IMR-90 (cell line): ENCODE data around the gene C1R. TPM values are rescaled to one million over a fixed set of nuclear protein-coding genes. Genes with fewer than 3 reads are reported as not detected.

Source experiments
- ATAC-seq: fragments of 200-7000 bp; cut with Tn5 transposase; 2 replicates; pipeline ENCODE4 v1.9.1; 2020; ENCODE audit warnings: low read depth, mild to moderate bottlenecking, moderate library complexity
- BruUV-seq: library from RNA; stranded (reverse); fragments of 400-500 nt; replicated peaks from 2 replicates; lab custom pipeline; 2021; lab: Mats Ljungman, UMichigan
- CTCF ChIA-PET: fragments of 300-600 bp; formaldehyde crosslinking; extraction: SDS; loops from one replicate; lab custom pipeline; 2021; ENCODE audit warnings: antibody characterized with exemption; lab: Yijun Ruan, JAX
- POLR2A ChIA-PET: fragments of 300-600 bp; sonication (Branson Sonifier 250); formaldehyde crosslinking; loops from one replicate; lab custom pipeline; 2022; ENCODE audit warnings: antibody characterized with exemption; ENCODE audit not compliant: unreplicated experiment; lab: Charles Lee
- DNase-seq: peaks from one replicate; pipeline ENCODE4 v3.0.0; 2013
- H2AFZ ChIP-seq: replicated peaks from 2 replicates; pipeline ENCODE3; 2013; ENCODE audit warnings: low read length, mild to moderate bottlenecking; ENCODE audit not compliant: poor library complexity
- H2AK5ac ChIP-seq: 2 replicates; pipeline ENCODE4 v1.6.1; 2013; ENCODE audit warnings: low read depth, low read length, inconsistent platforms
- H2AK9ac ChIP-seq: replicated peaks from 2 replicates; pipeline ENCODE3; 2013; ENCODE audit warnings: mild to moderate bottlenecking, low read depth, low read length, moderate library complexity; ENCODE audit not compliant: poor library complexity
- H2BK120ac ChIP-seq: 2 replicates; pipeline ENCODE4 v1.6.1; 2013; ENCODE audit warnings: low read depth, low read length, inconsistent platforms
- H2BK15ac ChIP-seq: 3 replicates; pipeline ENCODE4 v1.6.1; 2013; ENCODE audit warnings: low read depth, low read length, inconsistent platforms
- H2BK20ac ChIP-seq: 2 replicates; pipeline ENCODE4 v1.6.1; 2013; ENCODE audit warnings: low read depth, mild to moderate bottlenecking, inconsistent platforms, low read length, moderate library complexity
- H2BK5ac ChIP-seq: 2 replicates; pipeline ENCODE4 v1.6.1; 2013; ENCODE audit warnings: mild to moderate bottlenecking, low read depth, low read length, inconsistent platforms; ENCODE audit not compliant: poor library complexity, severe bottlenecking
- H3K14ac ChIP-seq: replicated peaks from 2 replicates; pipeline ENCODE4 v1.6.1; 2013; ENCODE audit warnings: low read depth, low read length, inconsistent platforms
- H3K18ac ChIP-seq: 2 replicates; pipeline ENCODE4 v1.6.1; 2013; ENCODE audit warnings: low read depth, low read length, control low read depth
- H3K23ac ChIP-seq: 2 replicates; pipeline ENCODE4 v1.6.1; 2013; ENCODE audit warnings: low read depth, low read length, inconsistent platforms
- H3K27ac ChIP-seq: 2 replicates; pipeline ENCODE4 v1.5.1; 2013; ENCODE audit warnings: mild to moderate bottlenecking, control low read depth, low read length; ENCODE audit not compliant: insufficient read depth
- H3K27me3 ChIP-seq: 2 replicates; pipeline ENCODE4 v1.6.1; 2013; ENCODE audit warnings: low read length; ENCODE audit not compliant: control insufficient read depth, insufficient read depth
- H3K36me3 ChIP-seq: 2 replicates; pipeline ENCODE4 v1.6.1; 2013; ENCODE audit warnings: low read length, mixed read lengths; ENCODE audit not compliant: control insufficient read depth, insufficient read depth
- H3K4ac ChIP-seq: 2 replicates; pipeline ENCODE4 v1.6.1; 2013; ENCODE audit warnings: low read depth, low read length, inconsistent platforms
- H3K4me1 ChIP-seq: 2 replicates; pipeline ENCODE4 v1.6.1; 2013; ENCODE audit warnings: low read length, mixed read lengths; ENCODE audit not compliant: control insufficient read depth, insufficient read depth
- H3K4me2 ChIP-seq: 2 replicates; pipeline ENCODE4 v1.6.1; 2013; ENCODE audit warnings: low read depth, mild to moderate bottlenecking, control low read depth, low read length, moderate library complexity
- H3K4me3 ChIP-seq: 2 replicates; pipeline ENCODE4 v1.5.1; 2013; ENCODE audit warnings: low read depth, mild to moderate bottlenecking, control low read depth, low read length, moderate library complexity; ENCODE audit not compliant: insufficient read depth
- H3K56ac ChIP-seq: 2 replicates; pipeline ENCODE4 v1.6.1; 2013; ENCODE audit warnings: low read length, inconsistent platforms; ENCODE audit not compliant: insufficient read depth; ENCODE audit errors: extremely low read depth
- H3K79me1 ChIP-seq, 2 experiments: 2 replicates each; pipeline ENCODE4 v1.6.1; 2013; ENCODE audit warnings: low read length in 2 of 2, inconsistent platforms in 1 of 2, low read depth in 1 of 2
- H3K9ac ChIP-seq: 2 replicates; pipeline ENCODE4 v1.6.1; 2013; ENCODE audit warnings: low read depth, low read length, control low read depth
- H3K9me1 ChIP-seq: 2 replicates; pipeline ENCODE4 v1.6.1; 2013; ENCODE audit warnings: low read length, inconsistent platforms; ENCODE audit not compliant: insufficient read depth
- H3K9me3 ChIP-seq: 2 replicates; pipeline ENCODE4 v1.6.1; 2013; ENCODE audit warnings: low read length; ENCODE audit not compliant: control insufficient read depth, insufficient read depth
- H4K20me1 ChIP-seq: 2 replicates; pipeline ENCODE4 v1.6.1; 2013; ENCODE audit warnings: low read length, inconsistent platforms; ENCODE audit not compliant: insufficient read depth
- H4K5ac ChIP-seq: 2 replicates; pipeline ENCODE4 v1.6.1; 2013; ENCODE audit warnings: mild to moderate bottlenecking, low read depth, low read length, control low read depth
- H4K8ac ChIP-seq, 2 experiments: 2 replicates each; pipeline ENCODE4 v1.6.1; 2013; ENCODE audit warnings: low read depth in 2 of 2, low read length in 2 of 2, control low read depth in 1 of 2, inconsistent platforms in 1 of 2
- H4K91ac ChIP-seq: 2 replicates; pipeline ENCODE4 v1.6.1; 2013; ENCODE audit warnings: low read depth, low read length, inconsistent platforms; ENCODE audit not compliant: insufficient read depth
- CEBPB ChIP-seq: IDR thresholded peaks from 2 replicates; pipeline ENCODE4 v1.6.1; 2012; ENCODE audit warnings: low read depth, low read length, improper control_type of control experiment
- CHD1 ChIP-seq: IDR thresholded peaks from 2 replicates; pipeline ENCODE4 v1.6.1; 2012; ENCODE audit warnings: low read depth, low read length, improper control_type of control experiment
- FOS ChIP-seq: fragments of 150-350 bp; IDR thresholded peaks from 2 replicates; pipeline ENCODE4 v1.6.1; 2016; ENCODE audit warnings: low read depth, low read length
- MAFK ChIP-seq: IDR thresholded peaks from 2 replicates; pipeline ENCODE4 v1.6.1; 2012; ENCODE audit warnings: low read depth, low read length, improper control_type of control experiment
- MAZ ChIP-seq: IDR thresholded peaks from 2 replicates; pipeline ENCODE4 v1.6.1; 2012; ENCODE audit warnings: low read depth, mild to moderate bottlenecking, low read length, improper control_type of control experiment, moderate library complexity, borderline replicate concordance
- NFE2L2 ChIP-seq: fragments of 150-350 bp; IDR thresholded peaks from 2 replicates; pipeline ENCODE4 v1.6.1; 2016; ENCODE audit warnings: low read depth, mild to moderate bottlenecking, low read length
- POLR2A ChIP-seq: IDR thresholded peaks from 2 replicates; pipeline ENCODE4 v1.6.1; 2012; ENCODE audit warnings: mild to moderate bottlenecking, low read depth, low read length
- RAD21 ChIP-seq: IDR thresholded peaks from 2 replicates; pipeline ENCODE4 v1.6.1; 2012; ENCODE audit warnings: low read length, improper control_type of control experiment
- RFX5 ChIP-seq: IDR thresholded peaks from 2 replicates; pipeline ENCODE4 v1.8.0; 2012; ENCODE audit warnings: low read depth, mild to moderate bottlenecking, low read length, moderate library complexity
- USF2 ChIP-seq: fragments of 150-350 bp; IDR thresholded peaks from 2 replicates; pipeline ENCODE4 v1.6.1; 2017; ENCODE audit warnings: mild to moderate bottlenecking, antibody characterized with exemption, low read length, low read depth
- WGBS, 2 experiments: methylation state at CpG; one replicate each; pipeline versions ENCODE4 v1.1.5 to v1.1.7; 2013; ENCODE audit warnings: missing lambda C conversion rate in 2 of 2; ENCODE audit not compliant: insufficient read length in 1 of 2; ENCODE audit errors: extremely low coverage in 2 of 2; 5-methylcytosine and 5-hydroxymethylcytosine counted together
- dilution Hi-C: fragments of 300-500 bp; cut with HindIII; formaldehyde crosslinking; loops from one replicate; pipeline ENCODE4 v1.14.3; 2018; ENCODE audit warnings: low sequenced_read_pairs; ENCODE audit not compliant: unreplicated experiment
- in situ Hi-C: fragments of 300-500 bp; cut with MboI; formaldehyde crosslinking; loops from 3 replicates; pipeline ENCODE4 v1.14.3; 2019; ENCODE audit warnings: low sequenced_read_pairs, inconsistent platforms, mixed read lengths
- intact Hi-C: fragments of 100-400 bp; cut with micrococcal nuclease; formaldehyde crosslinking; loops from 2 replicates; pipeline ENCODE4 v1.10.0; 2022
- polyA plus RNA-seq, 3 experiments: library from polyadenylated mRNA; depleted of rRNA; stranded (reverse); fragments of >200 nt; gene quantifications; 2 replicates each; pipeline ENCODE4 v1.2.3, GENCODE V29; 2012; ENCODE audit warnings: low replicate concordance in 1 of 3
- total RNA-seq: library from RNA; depleted of rRNA; stranded (reverse); fragments of >200 nt; gene quantifications from 2 replicates; pipeline ENCODE4 v1.2.3, GENCODE V29; 2012
- TF ChIP-seq, protein P1 (sequence below): conservative IDR thresholded peaks from 2 replicates; pipeline ENCODE4 v1.5.1; 2012; ENCODE audit warnings: mild to moderate bottlenecking, low read depth, low read length, improper control_type of control experiment

C1R gene
- total and polyA plus RNA-seq, 2 of the 4 experiments (the other 2 are of a cell fraction), result 38.4 to 165 TPM

- H2BK15ac ChIP-seq, result no peak overlapping the region
- DNase-seq, result no peak
- H3K23ac ChIP-seq, result no peak overlapping the region
- H3K4me3 ChIP-seq, result no peak overlapping the region
- H3K9ac ChIP-seq, result no peak overlapping the region
- no peaks in the 10 kb centered on the region for H3K27me3 ChIP-seq
- no peak overlapping the region for H2AK9ac ChIP-seq
- H4K20me1 ChIP-seq, result no peaks in the 10 kb centered on the region
- ChIA-PET CTCF (no interaction called here), POLR2A (interaction anchor here (0.5 kb wide), 1 partner anchor 21 kb away, joined by 6 read pairs; no protein-coding TSS in a partner anchor)
- H3K36me3 ChIP-seq, result peaks cover 5% of the 10 kb centered on the region
- BruUV-seq, result TSS peak; percentile 4
- no peak overlapping the region for H3K4me2 ChIP-seq
- no peak overlapping the region for H3K4ac ChIP-seq
- ATAC-seq, result no peak
- in situ Hi-C loops, result no loop called here
- peaks cover 4% of the 10 kb centered on the region; the same call in 1 of the 2 replicates for H3K4me1 ChIP-seq
- no peak overlapping the region for H2AK5ac ChIP-seq
- no peak overlapping the region for H4K91ac ChIP-seq
- H3K18ac ChIP-seq, result no peak overlapping the region
- no peak overlapping the region for H2BK20ac ChIP-seq
- no peak overlapping the region for H3K14ac ChIP-seq
- TF ChIP-seq RAD21, result no peak
- TF ChIP-seq, protein P1, sequence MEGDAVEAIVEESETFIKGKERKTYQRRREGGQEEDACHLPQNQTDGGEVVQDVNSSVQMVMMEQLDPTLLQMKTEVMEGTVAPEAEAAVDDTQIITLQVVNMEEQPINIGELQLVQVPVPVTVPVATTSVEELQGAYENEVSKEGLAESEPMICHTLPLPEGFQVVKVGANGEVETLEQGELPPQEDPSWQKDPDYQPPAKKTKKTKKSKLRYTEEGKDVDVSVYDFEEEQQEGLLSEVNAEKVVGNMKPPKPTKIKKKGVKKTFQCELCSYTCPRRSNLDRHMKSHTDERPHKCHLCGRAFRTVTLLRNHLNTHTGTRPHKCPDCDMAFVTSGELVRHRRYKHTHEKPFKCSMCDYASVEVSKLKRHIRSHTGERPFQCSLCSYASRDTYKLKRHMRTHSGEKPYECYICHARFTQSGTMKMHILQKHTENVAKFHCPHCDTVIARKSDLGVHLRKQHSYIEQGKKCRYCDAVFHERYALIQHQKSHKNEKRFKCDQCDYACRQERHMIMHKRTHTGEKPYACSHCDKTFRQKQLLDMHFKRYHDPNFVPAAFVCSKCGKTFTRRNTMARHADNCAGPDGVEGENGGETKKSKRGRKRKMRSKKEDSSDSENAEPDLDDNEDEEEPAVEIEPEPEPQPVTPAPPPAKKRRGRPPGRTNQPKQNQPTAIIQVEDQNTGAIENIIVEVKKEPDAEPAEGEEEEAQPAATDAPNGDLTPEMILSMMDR, result no peak
- no peak for TF ChIP-seq CEBPB
- TF ChIP-seq NFE2L2, result no peak
- no peak for TF ChIP-seq POLR2A
- no peak for TF ChIP-seq USF2
- TF ChIP-seq FOS, result no peak
- TF ChIP-seq CHD1, result no peak
- no peak for TF ChIP-seq MAZ
- TF ChIP-seq RFX5, result no peak
- TF ChIP-seq MAFK, result no peak
- H2AFZ ChIP-seq, result no peak overlapping the region
- H3K9me1 ChIP-seq, result peaks cover 5% of the 10 kb centered on the region; the same call in 1 of the 2 replicates
- intact Hi-C loops, result no loop called here
- H2BK5ac ChIP-seq, result no peak overlapping the region
- no peaks in the 10 kb centered on the region for H3K79me1 ChIP-seq
- H2BK120ac ChIP-seq, result no peak overlapping the region
- dilution Hi-C loops, result no loop called here
- H3K9me3 ChIP-seq, result no peaks in the 10 kb centered on the region
- no peak overlapping the region for H4K8ac ChIP-seq
- no peak overlapping the region for H3K27ac ChIP-seq
- no peak overlapping the region for H4K5ac ChIP-seq
- 100% methylated on average over 1 of the region's 4 CpGs for WGBS, 2 experiments
- no peak overlapping the region for H3K56ac ChIP-seq
These were observed 33.5 kb upstream of the C1R start for GRCh38 chr12:7125632-7126227.
